GM21528 (cell line): ENCODE measurements around the gene KLHL3.

Experiments
- ATAC-seq: cut with Tn5 transposase; IDR thresholded peaks from one replicate; pipeline ENCODE4 v1.9.1; 2021; ENCODE audit warnings: mild to moderate bottlenecking, moderate library complexity; ENCODE audit not compliant: unreplicated experiment, low FRiP score

The KLHL3 gene

DNA sequence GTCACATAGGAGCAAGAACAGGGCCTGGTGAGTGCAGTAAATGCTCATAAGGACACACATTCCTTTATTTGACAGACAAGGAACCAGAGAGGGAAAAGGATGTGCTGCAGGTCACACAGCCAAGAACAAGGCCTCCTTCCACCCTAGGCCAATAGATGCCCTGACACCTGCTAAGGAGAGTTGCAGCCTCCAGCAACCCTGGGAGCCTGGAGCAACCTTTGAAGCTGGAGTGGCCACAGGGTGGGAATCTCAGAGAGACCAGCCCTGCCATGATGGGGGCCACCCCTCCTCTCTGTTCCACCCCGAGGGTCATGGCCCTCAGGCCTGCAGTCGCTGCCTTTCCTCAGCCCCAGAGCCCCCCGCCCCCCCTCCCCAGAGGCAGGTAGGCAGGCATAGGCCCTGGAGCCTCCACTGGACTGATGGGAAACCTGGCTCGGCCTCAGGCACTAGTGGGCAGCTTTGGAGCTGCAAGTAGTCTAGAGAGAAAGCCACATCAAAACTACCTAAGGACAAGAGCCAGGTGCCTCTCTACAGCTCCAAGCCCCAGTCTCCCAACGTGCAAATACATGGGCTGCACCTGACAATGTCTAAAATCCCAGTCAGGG lies 120.6 kb downstream of the KLHL3 start:
- no peak for ATAC-seq

DNA sequence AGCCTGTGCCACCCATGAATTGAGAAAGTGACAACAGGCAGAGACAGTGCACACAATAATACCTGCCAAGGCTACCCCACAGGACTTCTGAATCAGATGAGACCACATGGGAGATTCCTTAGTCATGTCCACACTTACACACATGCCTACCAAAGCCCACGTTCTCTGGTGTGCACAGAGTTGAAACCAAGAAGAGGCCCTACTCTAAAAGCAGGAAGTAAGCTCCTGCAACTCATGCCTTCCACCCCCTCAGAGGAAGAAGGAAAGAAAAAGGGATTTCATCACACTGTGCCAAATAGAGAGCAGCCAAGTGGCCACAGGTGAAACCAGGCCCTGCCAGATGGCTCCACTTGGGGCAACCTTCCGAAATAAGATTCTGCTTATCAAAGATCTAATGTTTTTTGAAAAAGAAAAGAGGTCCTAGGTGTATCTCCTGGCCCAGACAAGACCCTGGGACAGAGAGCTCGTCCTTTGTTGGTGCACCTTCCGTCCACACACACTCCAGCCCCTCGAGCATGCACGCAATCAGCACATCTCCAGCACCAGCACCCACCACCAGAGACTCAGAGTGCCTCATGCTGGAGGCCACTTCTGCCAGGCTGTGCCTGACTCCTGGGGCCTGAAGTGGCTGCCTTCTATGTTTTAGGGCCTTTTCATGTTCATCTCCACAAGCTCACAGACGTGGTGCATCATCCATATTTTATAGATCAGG lies 122.2 kb downstream of the KLHL3 start:
- no peak for ATAC-seq

DNA sequence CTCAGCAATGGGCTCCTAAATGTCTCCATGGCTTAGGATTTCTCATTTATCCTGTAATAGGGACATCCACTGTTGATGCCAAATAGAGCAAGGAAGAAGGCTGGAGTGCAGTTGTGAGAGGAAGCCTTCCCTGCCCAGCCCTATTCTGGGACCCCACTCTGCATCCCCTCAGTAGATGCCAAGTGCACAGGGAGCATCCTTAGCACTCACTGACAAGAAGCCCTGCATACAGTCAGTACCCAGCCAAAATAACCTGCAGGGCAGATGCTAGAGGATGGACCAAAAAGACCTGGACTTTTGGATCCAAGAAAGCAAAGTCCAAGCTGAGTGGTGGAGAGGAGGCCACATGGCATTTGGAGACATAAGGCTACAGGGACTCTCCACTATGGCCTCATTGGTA lies 123.3 kb downstream of the KLHL3 start:
- ATAC-seq: no peak

DNA sequence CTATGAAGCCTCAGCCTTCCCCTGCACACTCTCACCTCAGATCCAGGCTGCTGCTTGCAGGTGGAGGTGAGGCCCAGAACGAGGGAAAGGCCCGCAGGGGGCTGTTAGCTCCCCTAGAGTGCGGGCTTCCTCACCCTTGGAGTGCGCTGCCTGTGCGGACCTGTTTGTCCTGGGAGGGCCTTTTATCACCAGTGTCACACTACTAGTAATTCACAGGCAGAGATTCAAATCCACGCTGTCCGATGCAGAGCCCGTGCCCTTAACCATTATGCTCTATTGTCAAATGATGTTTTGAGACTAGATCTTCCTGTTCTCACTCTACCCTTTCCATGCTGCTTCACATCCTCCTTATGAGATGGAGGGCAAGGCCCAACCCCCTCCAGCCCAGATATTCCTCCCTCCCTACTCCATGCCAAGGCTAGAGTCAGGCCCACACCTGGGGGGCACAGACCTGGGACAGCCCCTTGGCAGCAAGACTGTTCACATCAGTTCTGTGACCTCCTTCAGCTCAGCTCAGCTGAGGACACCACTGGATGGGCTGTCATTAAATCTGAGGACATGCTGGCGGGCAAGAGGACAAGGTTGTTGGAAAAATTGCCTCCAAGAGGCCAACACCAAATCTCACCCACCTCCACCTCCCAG lies 124.0 kb downstream of the KLHL3 start:
- no peak for ATAC-seq

DNA sequence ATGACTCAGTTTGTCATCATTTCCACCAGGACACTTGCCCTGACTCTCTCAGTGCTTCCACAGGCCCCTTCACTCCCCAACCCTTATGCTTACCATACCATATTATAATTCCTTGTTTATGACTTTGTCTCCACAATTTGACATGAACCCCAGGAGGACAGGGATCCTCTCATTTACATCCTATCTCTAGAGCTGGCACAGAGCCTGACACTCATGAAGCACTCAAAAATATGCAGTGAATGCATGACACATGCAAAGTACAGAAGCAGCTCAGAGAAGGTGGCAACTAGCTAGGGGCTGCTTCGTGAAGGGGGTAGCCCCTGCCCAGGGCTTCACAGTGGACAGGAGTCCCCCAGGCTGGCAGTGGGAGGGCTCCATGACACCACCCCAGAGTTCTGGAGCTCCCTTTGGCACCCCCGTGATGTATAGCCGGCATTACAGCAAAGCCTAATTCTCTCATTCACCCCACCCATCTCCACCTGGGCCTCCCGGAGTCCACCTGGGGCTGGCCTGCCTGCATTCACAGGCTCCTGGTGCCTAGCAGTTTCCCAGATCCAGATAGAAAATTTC lies 124.8 kb downstream of the KLHL3 start:
- ATAC-seq: no peak

DNA sequence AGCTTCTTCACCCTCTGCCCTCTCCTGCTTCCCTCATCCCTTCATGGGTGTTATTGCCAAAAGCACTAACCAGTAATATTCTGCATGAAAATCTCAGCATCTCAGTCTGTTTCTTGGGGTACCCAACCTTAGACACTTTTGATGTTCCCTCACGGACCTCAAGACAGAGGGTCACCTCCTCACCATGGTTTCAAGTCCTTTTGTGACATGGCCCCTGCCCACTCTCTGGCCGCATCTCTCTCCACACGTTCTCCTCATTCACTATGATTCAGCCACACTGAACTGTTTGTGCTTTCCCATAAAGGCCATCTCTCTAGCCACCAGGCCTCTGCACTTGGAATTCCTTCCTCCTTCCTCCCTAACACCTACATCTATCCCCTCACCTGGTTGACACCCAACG lies 125.3 kb downstream of the KLHL3 start:
- no peak for ATAC-seq

DNA sequence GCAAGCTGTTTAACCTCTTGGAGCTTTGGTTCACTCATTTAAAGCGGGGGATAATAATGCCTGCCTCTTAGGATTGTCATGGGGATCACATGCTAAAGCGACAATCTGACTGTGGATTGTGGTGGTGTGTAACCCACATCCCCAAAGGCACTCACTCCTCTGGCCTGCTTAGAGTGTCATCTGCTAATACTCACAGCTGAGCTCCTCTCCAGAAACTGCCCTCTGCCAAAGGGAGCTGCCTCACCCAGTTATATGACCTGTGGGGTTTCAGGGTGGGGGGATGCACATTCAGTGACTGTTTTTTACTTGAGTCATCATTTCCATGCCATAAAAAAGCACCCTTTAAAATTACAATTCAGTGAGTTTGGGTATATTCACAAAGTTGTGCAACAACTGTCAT lies 126.8 kb downstream of the KLHL3 start:
- ATAC-seq: no peak

DNA sequence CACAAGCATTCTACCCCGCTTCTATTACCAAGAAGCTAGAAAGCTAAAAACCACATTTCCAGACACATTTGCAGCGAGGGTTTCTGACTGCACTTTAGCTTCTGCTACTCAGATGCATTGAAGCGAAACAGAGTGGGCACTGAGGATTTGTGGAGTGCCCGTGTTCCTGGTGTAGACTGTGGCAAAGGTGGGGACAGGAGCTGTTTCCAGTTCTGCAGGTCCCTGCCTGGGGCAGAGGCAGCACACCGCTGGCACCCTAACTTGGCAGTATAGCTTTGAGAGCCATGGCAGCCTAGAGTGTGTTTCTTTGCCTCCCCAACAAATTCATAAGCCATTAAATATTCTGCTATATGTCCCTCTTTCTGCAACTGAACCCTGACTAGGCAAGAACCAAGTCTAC lies 128.1 kb downstream of the KLHL3 start:
- ATAC-seq: no peak

DNA sequence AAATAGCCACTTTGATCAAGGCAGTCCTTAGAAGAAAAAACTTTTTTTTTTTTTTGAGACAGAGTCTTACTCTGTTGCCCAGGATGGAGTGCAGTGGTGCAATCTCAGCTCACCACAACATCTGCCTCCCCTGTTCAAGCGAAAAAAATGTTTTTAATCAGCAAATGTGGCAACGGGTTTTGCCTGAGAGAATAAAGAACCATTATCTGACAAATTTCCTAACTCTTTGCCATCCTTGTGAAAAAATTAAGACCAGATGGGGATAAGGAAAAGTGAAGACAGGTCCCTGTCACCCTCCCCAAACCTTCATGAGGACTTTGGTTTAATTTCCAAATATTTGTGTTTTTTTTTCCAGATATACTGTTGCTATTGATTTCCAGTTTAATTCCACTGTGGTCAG lies 129.5 kb downstream of the KLHL3 start:
- no peak for ATAC-seq

DNA sequence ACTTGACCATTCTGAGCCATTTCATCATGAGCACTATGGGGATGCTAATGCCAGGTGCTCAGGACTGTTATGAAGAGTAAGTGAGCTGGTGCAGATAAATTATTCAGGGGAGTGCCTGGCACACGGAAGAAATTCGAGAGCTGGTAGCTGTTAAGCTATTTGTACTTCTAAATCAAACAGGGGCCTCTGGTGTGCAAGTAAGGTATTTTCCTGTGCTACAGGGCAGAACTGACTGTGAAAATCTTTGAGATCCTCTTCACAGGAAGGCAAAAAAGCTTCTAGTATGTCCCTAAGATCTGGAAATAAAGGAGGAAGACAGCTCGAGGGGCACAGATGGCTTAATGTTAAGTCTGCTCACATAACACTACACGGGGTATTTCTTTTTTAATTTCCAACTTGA lies 130.5 kb downstream of the KLHL3 start:
- no peak for ATAC-seq

DNA sequence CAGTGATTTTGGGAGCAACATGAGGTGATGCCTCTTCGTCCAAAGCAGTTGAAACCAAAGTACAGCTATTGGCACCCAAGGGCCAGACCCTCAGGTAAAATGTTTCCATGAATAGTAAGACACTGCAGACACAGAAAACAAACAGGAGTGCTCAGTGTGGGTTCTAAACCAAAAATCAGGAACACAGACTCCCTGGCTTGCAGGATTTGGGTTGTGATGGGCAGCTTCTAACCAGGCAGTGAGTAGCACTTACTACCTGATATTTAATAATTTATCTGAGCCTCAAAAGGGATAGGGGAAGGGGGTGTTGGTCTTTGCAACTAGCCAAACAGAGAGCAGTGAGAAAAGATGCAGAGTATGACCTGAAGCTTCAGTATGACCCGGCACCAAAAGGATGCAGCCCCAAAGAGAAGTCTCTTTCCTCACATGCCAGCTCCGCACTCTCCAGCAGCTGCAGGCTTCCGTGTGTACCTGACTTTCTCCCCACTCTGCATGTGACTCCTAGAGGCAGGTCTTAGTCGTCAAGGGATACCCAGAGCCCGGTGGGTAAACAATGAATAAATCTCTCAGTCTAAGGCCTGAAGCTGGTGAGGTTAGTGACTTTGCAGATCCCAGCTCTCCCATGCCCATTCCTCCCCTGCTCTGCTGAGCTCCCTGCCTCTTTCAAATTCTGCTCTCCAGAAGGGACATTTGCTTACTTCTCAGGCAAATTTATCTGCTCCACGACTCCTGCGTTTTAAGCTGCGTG lies 131.4 kb downstream of the KLHL3 start:
- ATAC-seq: no peak

DNA sequence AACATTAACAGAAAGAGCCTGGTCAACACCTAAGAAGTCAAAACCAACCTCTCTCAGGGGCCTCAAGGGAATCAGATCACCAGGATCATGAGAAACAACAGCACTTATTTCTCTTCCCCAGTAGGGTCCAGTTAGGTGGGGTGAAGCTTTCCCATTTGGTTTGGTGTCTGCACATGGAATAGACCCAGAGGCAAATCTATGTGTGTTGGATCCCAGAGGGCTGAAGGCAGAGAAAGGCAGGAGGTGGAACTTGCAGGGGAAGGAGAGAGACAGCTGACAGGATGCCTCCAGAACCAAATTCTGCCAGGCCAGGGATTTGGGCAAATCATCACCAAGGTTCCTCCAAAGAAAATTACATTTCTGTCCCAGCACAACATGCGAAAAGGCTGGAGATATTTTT lies 132.0 kb downstream of the KLHL3 start:
- ATAC-seq: no peak

DNA sequence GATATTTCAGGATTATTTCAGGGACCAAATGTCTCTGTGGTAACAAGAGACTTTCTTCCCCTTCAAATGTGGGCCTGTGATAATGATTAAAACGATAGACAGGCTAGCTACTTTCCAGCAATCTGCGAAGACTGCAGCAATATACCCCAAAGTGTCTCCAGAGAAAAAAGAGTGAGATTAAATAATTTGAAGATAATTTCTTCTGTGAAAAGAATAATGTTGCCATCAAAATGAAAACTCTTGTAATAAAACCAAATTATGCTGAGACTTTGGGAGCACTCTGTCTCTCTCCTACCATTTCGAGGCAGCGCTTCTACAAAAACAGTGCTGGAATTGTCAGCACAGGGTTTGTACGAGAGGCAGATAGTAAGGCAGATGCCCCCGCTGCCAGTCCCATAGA lies 132.5 kb downstream of the KLHL3 start:
- ATAC-seq: no peak

DNA sequence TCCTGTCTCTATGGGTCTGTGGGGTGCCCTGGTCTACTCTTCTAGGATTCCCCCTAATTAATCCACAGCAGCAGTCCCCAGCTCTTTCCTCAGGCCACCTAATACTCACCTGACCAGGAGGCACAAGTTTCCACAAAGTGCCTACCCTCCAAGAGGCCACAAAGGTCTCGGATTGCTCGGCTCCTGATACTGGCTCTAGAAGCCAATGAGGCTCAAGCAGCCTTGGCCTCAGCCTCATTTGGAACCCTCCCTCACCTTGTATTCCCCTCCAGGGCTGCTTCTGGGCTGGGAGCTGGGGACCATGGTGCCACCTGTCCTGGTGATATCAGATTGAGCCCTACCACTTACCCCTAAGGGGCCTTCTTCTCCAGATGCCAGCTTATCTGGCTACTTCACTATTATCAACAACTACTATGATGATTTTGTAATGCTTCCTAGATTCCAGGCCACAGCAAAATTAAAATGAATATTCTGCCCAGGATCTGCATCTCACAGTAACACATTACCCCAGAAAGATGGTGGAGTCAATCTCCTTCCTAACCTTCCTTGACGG lies 133.1 kb downstream of the KLHL3 start:
- ATAC-seq: no peak

DNA sequence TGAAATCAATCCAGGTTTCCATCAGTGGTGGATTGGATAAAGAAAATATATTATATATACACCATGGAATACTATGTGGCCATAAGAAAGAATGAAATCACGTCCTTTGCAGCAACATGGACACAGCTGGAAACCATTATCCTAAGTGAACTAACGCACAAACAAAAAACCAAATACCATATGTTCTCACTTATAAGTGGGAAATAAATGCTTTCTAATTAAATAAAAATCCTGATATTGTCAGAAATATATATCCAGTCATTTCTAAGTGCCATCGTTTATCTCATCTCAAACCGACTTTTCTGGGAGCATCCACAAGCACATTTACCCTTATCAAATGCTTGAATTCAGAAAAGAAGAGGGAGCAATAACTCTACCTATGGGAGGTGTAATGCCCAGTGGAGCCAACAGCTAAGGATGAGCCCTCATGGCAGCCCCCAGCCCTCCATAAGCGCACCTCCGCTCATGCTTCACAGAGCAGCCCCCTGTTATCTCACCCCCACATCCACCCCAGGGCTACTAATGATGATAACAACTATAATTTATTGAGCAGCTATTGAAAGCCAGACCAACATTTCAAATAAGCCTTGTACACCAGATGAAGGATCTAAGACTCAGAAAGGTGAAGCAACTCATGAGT lies 135.0 kb downstream of the KLHL3 start:
- no peak for ATAC-seq

DNA sequence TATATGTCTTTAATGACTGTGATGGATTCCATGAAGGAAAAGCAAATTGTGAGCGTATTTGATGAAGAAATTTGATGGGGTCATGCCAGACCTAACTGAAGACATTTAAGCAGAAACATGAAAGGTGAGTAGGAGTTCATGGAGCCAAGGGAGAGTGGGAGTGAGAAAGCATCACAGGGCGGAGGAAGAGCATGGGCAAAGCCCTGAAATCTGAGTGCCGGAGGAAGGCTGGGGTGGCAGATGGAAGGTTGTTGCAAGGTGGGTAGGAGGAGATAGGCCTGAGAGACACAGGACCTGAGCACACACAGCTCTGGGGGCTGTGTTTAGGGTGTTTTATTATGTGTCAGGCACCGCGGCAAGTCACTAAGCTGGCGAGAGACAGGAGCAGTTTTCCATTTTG lies 136.4 kb downstream of the KLHL3 start:
- no peak for ATAC-seq

DNA sequence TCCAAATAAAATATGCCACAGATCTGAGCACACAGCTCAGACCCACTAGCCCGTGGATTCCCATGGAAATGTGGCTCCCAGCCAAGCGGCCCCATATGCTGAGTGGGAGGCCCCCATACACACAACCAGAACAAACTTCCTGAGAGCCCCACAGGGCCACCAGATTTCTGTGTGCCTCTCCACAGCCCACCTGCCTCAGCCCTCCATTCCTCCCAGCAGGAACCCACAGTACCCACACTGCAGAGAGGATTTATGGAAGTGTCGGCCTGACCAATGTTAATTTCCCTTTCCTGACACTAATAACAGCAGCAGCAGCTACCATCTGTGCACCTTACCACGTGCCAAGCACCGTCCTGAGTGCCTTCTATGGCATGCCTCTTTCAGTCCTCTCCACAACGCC lies 137.5 kb downstream of the KLHL3 start:
- ATAC-seq: no peak

DNA sequence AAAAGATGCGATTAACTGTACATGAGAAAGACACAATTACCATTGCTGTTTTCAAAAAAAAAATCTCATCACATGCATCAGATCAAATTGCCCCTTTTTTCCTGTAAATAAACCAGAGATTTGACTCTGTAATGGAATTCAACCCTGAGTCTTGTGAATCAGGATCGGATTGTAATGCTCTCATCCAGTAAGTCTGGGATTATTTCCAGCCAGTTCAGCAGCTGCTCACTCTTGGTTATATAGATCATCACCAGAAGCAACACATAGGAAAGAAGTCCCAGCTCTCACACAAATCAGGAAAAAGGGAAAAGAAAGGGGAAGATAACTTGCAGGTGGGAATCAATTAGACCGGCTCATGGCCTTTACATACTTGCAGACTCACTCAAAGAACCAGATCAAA lies 138.9 kb downstream of the KLHL3 start:
- no peak for ATAC-seq

DNA sequence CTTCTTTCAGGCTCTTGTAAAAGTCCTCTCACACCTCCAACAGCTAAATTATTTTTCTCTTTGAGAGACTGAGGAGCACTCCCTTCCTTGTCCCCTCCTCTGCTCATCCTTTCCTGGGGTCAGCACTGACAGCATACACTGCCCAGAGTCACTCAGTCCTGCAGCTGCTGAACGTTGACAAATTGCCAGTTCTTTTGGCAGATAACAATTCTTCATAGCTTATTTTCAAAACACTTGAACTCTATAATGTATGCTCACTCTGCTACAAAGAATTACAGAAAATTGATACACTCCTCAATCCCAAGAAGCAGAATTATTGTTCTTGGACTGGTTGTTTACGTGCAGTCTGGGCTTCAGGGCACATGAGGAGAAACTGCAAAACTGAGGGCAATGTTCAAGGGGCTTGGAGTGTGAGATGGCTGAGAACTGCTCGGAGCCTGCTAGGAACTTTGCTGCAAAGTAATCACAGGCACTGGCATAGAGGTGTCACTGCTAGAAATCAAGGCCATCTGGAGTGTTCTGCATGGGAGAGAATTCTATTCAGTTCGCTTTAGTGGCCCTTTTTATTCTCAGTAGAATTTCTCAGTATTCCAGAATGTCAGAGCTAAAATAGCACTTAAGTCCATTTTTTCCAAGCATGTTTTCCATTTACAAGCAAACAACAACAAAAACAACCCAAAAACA lies 140.4 kb downstream of the KLHL3 start:
- ATAC-seq: no peak

DNA sequence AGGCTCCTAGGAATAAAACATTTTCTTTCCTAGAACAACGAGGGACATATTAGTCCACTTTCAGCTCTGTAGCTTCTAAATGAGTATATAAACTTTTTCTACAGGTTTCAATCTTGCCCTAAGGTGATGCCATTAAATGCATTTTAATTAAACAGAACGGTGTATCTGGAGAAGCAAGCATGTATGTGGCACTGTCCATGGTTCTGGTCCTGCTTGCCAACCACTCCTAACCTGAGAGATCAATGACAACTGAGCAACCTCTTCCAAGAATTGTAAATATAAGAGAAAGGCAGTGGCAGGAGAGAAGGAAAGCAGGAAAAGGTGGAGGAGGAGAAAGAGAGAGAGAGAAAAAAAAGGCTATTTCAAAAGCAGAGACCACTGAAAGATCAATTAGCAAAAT lies 141.2 kb downstream of the KLHL3 start:
- no peak for ATAC-seq
